OCI-LY1 (cell line): ENCODE measurements around the gene NLK.

Source experiments
- H2AFZ ChIP-seq: fragments of 200-600 bp; sonication (generic), shearing (Covaris generic); 2 replicates; pipeline ENCODE4 v1.6.0; 2014; ENCODE audit warnings: antibody characterized with exemption, mild to moderate bottlenecking, low read length
- H3F3A ChIP-seq: fragments of 200-600 bp; sonication (generic), shearing (Covaris generic); 2 replicates; pipeline ENCODE4 v1.6.0; 2014; ENCODE audit warnings: mild to moderate bottlenecking, antibody characterized with exemption, low read length, moderate library complexity; ENCODE audit not compliant: insufficient read depth
- H3K27ac ChIP-seq: fragments of 200-600 bp; sonication (generic); 2 replicates; pipeline ENCODE4 v1.5.1; 2014; ENCODE audit warnings: low read length, mixed run types, mild to moderate bottlenecking, low read depth; ENCODE audit not compliant: poor library complexity, severe bottlenecking
- H3K27me3 ChIP-seq: fragments of 200-600 bp; sonication (generic); 2 replicates; pipeline ENCODE4 v1.6.0; 2014; ENCODE audit warnings: antibody characterized with exemption, mild to moderate bottlenecking, low read length, moderate library complexity; ENCODE audit not compliant: insufficient read depth
- H3K36me3 ChIP-seq: fragments of 200-600 bp; sonication (generic); 2 replicates; pipeline ENCODE4 v1.6.1; 2014; ENCODE audit warnings: mild to moderate bottlenecking, antibody characterized with exemption, low read length, moderate library complexity, mixed read lengths; ENCODE audit not compliant: insufficient read depth
- H3K4me1 ChIP-seq: fragments of 200-600 bp; sonication (generic); 2 replicates; pipeline ENCODE4 v1.5.1; 2014; ENCODE audit warnings: mild to moderate bottlenecking, low read length, moderate library complexity; ENCODE audit not compliant: insufficient read depth, severe bottlenecking
- H3K4me2 ChIP-seq: fragments of 200-600 bp; sonication (generic), shearing (Covaris generic); 2 replicates; pipeline ENCODE4 v1.6.1; 2014; ENCODE audit warnings: low read length
- H3K4me3 ChIP-seq: fragments of 200-600 bp; sonication (generic); 2 replicates; pipeline ENCODE4 v1.5.1; 2014; ENCODE audit warnings: low read length, low read depth, mild to moderate bottlenecking, mixed read lengths; ENCODE audit not compliant: poor library complexity, severe bottlenecking
- H3K79me2 ChIP-seq: fragments of 200-600 bp; shearing (Covaris generic); 2 replicates; pipeline ENCODE4 v1.6.1; 2016; ENCODE audit warnings: mixed run types, low read length, mixed read lengths; ENCODE audit not compliant: insufficient read depth
- H3K9ac ChIP-seq: fragments of 200-600 bp; sonication (generic), shearing (Covaris generic); 2 replicates; pipeline ENCODE4 v1.6.1; 2014; ENCODE audit warnings: mild to moderate bottlenecking, low read length, mixed read lengths
- H3K9me2 ChIP-seq: fragments of 200-600 bp; sonication (generic), shearing (Covaris generic); 2 replicates; pipeline ENCODE4 v1.6.1; 2014; ENCODE audit warnings: low read depth, mild to moderate bottlenecking, low read length, mixed read lengths
- H3K9me3 ChIP-seq: fragments of 200-600 bp; shearing (Covaris generic); 2 replicates; pipeline ENCODE4 v1.6.1; 2014; ENCODE audit warnings: low read length, mixed read lengths
- H4K20me1 ChIP-seq: fragments of 200-600 bp; sonication (generic), shearing (Covaris generic); 2 replicates; pipeline ENCODE4 v1.6.0; 2016; ENCODE audit warnings: mild to moderate bottlenecking, low read length; ENCODE audit not compliant: insufficient read depth
- EZH2 ChIP-seq: fragments of 200-600 bp; sonication (generic), shearing (Covaris generic); IDR thresholded peaks from 2 replicates; pipeline ENCODE4 v1.8.0; 2017; ENCODE audit warnings: borderline replicate concordance, mixed run types, mild to moderate bottlenecking, antibody characterized with exemption, low read length, moderate library complexity, mixed read lengths
- TF ChIP-seq, protein P1 (sequence below): fragments of 200-600 bp; sonication (generic), shearing (Covaris generic); IDR thresholded peaks from 2 replicates; pipeline ENCODE4 v1.5.1; 2017; ENCODE audit warnings: mild to moderate bottlenecking, antibody characterized with exemption, low read length, moderate library complexity, mixed read lengths

Gene NLK

DNA sequence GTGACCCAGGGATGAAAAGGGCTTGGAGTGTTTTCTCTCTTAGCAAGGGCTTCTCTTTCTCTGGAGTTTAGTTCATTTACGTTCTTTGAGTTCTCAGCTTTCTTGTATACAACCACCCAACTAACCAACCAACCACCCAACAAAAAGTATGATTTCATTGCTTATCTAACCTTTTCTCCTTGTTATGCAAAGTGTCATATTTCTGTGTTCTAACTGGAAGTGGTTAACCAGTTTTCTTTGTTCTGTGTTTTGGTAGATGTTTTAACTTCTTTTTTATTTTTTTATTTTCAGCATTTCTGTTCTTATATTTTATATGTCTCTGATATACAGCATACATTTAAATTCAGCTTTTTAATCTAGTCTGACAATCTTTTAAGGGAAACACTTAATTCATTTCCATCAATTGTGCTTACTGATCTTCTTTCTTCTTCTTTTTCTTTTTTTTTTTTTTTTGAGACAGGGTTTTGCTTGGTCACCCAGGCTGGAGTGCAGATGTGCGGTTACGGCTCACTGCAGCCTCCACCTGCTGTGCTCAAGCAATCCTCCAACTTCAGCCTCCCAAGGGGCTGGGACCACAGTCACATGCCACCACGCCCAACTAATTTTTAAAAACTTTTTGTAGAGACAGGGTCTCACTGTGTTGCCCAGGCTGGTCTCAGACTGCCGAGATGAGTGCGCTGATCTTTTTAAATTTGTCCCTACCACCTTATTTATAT lies 29.6 kb downstream of the NLK start:
- Histone ChIP-seq H3K27ac (peak overlapping the region; percentile 31), H3K79me2 (peaks cover 58% of the 10 kb centered on the region)

DNA sequence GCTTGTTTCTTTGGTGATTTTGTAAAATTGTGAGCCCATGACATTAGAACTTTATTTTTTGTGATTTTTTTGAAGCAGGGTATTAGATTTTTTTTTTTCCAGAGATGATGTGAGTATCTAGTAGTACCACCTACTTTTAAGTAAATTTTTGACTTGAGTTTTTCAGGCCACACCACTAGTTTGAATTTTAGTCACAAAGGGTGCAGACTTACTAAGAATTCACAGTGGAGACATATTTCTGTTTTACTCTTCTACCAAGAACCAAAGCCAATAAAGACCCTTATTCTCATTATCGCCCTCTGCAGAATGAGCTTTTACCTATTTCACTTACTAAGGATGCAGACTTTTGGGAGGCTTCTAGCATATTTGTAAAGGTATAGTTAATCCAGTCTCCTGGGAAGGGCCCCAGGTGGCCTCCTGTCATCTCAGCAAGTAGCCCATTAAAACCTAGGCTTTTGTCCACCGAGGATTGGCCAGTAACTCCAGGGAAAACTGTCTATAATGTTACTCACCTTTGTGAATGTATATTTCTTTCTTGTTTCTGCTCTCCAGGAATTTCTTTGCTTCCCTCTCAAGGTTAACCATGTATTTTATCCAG lies 30.6 kb downstream of the NLK start:
- peaks cover 60% of the 10 kb centered on the region for H3K79me2 ChIP-seq
- no peaks in the 10 kb centered on the region for H3F3A ChIP-seq

More for the DNA sequence above, 29.6 kb downstream of the NLK start:
- H3K36me3 ChIP-seq = peaks cover 19% of the 10 kb centered on the region
- H4K20me1 ChIP-seq = no peaks in the 10 kb centered on the region
- no peaks in the 10 kb centered on the region for H3F3A ChIP-seq
- 0 out of 2 replicates have a peak, but pooled peaks cover 6% of the 10 kb centered on the region for H3K9me3 ChIP-seq
- no peak overlapping the region for H3K9ac ChIP-seq
- no peaks in the 10 kb centered on the region for H3K9me2 ChIP-seq
- H3K4me2 ChIP-seq = no peak overlapping the region
- no peak overlapping the region for H2AFZ ChIP-seq
- TF ChIP-seq, protein P1, sequence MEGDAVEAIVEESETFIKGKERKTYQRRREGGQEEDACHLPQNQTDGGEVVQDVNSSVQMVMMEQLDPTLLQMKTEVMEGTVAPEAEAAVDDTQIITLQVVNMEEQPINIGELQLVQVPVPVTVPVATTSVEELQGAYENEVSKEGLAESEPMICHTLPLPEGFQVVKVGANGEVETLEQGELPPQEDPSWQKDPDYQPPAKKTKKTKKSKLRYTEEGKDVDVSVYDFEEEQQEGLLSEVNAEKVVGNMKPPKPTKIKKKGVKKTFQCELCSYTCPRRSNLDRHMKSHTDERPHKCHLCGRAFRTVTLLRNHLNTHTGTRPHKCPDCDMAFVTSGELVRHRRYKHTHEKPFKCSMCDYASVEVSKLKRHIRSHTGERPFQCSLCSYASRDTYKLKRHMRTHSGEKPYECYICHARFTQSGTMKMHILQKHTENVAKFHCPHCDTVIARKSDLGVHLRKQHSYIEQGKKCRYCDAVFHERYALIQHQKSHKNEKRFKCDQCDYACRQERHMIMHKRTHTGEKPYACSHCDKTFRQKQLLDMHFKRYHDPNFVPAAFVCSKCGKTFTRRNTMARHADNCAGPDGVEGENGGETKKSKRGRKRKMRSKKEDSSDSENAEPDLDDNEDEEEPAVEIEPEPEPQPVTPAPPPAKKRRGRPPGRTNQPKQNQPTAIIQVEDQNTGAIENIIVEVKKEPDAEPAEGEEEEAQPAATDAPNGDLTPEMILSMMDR = no peak
- no peak for TF ChIP-seq EZH2
- peaks cover 47% of the 10 kb centered on the region for H3K4me1 ChIP-seq
- no peak overlapping the region for H3K4me3 ChIP-seq
- H3K27me3 ChIP-seq = no peaks in the 10 kb centered on the region

DNA sequence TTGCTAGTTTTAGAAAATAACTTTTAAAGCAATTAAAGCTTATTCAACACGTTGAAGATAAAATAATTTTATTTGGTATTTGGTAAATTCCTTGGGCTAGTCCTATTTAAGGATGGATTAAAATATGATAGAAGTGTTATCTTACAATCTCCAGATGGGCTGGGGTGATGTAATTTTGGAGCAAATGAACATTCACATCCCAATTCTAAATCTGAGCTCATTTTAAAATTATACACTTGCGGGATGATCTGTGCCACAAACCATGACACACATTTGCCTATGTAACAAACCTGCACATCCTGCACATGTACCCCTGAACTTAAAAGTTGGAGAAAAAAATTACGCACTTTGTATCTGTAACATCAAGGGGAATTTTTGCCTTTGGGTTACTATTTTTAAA lies 31.5 kb downstream of the NLK start:
- TF ChIP-seq, protein P1 = no peak
- H3K4me2 ChIP-seq = peak overlapping the region; percentile 18; the same call in 1 of the 2 replicates

More for the DNA sequence above, 30.6 kb downstream of the NLK start:
- no peak overlapping the region for H3K27ac ChIP-seq
- H3K27me3 ChIP-seq = no peaks in the 10 kb centered on the region
- H3K4me3 ChIP-seq = no peak overlapping the region
- no peaks in the 10 kb centered on the region for H4K20me1 ChIP-seq
- peaks cover 47% of the 10 kb centered on the region for H3K4me1 ChIP-seq
- no peaks in the 10 kb centered on the region for H3K9me2 ChIP-seq
- 0 out of 2 replicates have a peak, but pooled peaks cover 6% of the 10 kb centered on the region for H3K9me3 ChIP-seq
- TF ChIP-seq, protein P1 = no peak
- no peak for TF ChIP-seq EZH2
- H2AFZ ChIP-seq = no peak overlapping the region
- H3K36me3 ChIP-seq = peaks cover 19% of the 10 kb centered on the region
- no peak overlapping the region for H3K9ac ChIP-seq
- H3K4me2 ChIP-seq = no peak overlapping the region

More for the DNA sequence above, 31.5 kb downstream of the NLK start:
- no peaks in the 10 kb centered on the region for H4K20me1 ChIP-seq
- no peaks in the 10 kb centered on the region for H3K27me3 ChIP-seq
- no peak overlapping the region for H2AFZ ChIP-seq
- H3K4me3 ChIP-seq = no peak overlapping the region
- H3K36me3 ChIP-seq = peaks cover 14% of the 10 kb centered on the region
- no peaks in the 10 kb centered on the region for H3F3A ChIP-seq
- H3K27ac ChIP-seq = no peak overlapping the region
- no peak overlapping the region for H3K9ac ChIP-seq
- 0 out of 2 replicates have a peak, but pooled peaks cover 6% of the 10 kb centered on the region for H3K9me3 ChIP-seq
- no peaks in the 10 kb centered on the region for H3K9me2 ChIP-seq
- peaks cover 61% of the 10 kb centered on the region for H3K79me2 ChIP-seq
- peaks cover 47% of the 10 kb centered on the region for H3K4me1 ChIP-seq
